Kidney (tissue), 14 donors: Measurements from ENCODE around the gene OR10H3. TPM values are rescaled to one million over a fixed set of nuclear protein-coding genes. Genes with fewer than 3 reads are reported as not detected.

Experiments used
- DNase-seq, 5 donors: peaks; one replicate each; pipeline ENCODE4 v3.0.0-alpha.2; 2013 to 2020
- FAIRE-seq: peaks from 2 replicates; lab custom pipeline; 2012; peaks lifted over from hg19 to GRCh38; lab: Jason Lieb, UNC
- H3K27ac ChIP-seq, 2 donors: one replicate each; pipeline ENCODE4 v1.7.0; 2013; ENCODE audit warnings: low read depth in 2 of 2, low read length in 2 of 2, inconsistent platforms in 1 of 2
- H3K27me3 ChIP-seq: one replicate; pipeline ENCODE4 v1.7.1; 2013; ENCODE audit warnings: low read length, inconsistent platforms; ENCODE audit not compliant: control insufficient read depth, insufficient read depth
- H3K36me3 ChIP-seq, 3 donors: one replicate each; pipeline versions ENCODE4 v1.7.0 to v1.7.1; 2013; ENCODE audit warnings: low read length in 3 of 3, control low read depth in 1 of 3, inconsistent platforms in 1 of 3; ENCODE audit not compliant: insufficient read depth in 3 of 3, control insufficient read depth in 2 of 3
- H3K4me1 ChIP-seq, 3 donors: one replicate each; pipeline versions ENCODE4 v1.7.0 to v1.7.1; 2013; ENCODE audit warnings: low read length in 3 of 3, inconsistent platforms in 1 of 3, low read depth in 1 of 3; ENCODE audit not compliant: control insufficient read depth in 2 of 3, insufficient read depth in 2 of 3
- H3K4me3 ChIP-seq, 3 donors: one replicate each; pipeline versions ENCODE4 v1.7.0 to v1.8.1; 2013; ENCODE audit warnings: low read length in 3 of 3, control low read depth in 1 of 3, inconsistent platforms in 1 of 3
- H3K9ac ChIP-seq, 3 donors: one replicate each; pipeline versions ENCODE4 v1.7.0 to v1.7.1; 2013; ENCODE audit warnings: low read length in 3 of 3, control low read depth in 1 of 3, inconsistent platforms in 1 of 3
- H3K9me3 ChIP-seq, 3 donors: one replicate each; pipeline versions ENCODE4 v1.7.0 to v1.7.1; 2013; ENCODE audit warnings: low read length in 3 of 3, control low read depth in 1 of 3, inconsistent platforms in 1 of 3; ENCODE audit not compliant: control insufficient read depth in 2 of 3, insufficient read depth in 1 of 3
- intact Hi-C: fragments of 100-400 bp; cut with DNase I; formaldehyde crosslinking; loops from one replicate; pipeline ENCODE4 v1.11.1; 2022
- polyA plus RNA-seq: library from polyadenylated mRNA; stranded (reverse); fragments of 350-450 nt; fragmentation: Illumina TruSeq; extraction: RNeasy Lipid Tissue Mini Kit (QIAGEN cat#74804); gene quantifications from one replicate; pipeline ENCODE4 v1.2.3, GENCODE V29; 2014; ENCODE audit warnings: low read depth, low replicate concordance; ENCODE audit not compliant: insufficient read depth
- total RNA-seq: library from RNA; stranded (reverse); fragmentation: NEBNext Ultra II Directional; extraction: Animal tissue kit (Norgen Biotek cat#: 25700); gene quantifications from one replicate; pipeline ENCODE4 v1.2.1, GENCODE V29; 2021
- TF ChIP-seq, protein P1 (sequence below): IDR thresholded peaks from 3 replicates; pipeline ENCODE4 v1.5.1; 2012; ENCODE audit warnings: mild to moderate bottlenecking, moderate library complexity, borderline replicate concordance; ENCODE audit not compliant: insufficient read depth; ENCODE audit errors: extremely low read depth
- donor health status: control.
- donor health status: control.
- donor health status: control.
- donor health status: control.
- donor health status: control.
- donor health status: DM: yes; HTN: yes; CAD: no.
- donor health status: Normal renal cell carcinoma (clear cell type).

The OR10H3 gene
- total and polyA plus RNA-seq, 2 donors from 2014 or later: not detected

DNA sequence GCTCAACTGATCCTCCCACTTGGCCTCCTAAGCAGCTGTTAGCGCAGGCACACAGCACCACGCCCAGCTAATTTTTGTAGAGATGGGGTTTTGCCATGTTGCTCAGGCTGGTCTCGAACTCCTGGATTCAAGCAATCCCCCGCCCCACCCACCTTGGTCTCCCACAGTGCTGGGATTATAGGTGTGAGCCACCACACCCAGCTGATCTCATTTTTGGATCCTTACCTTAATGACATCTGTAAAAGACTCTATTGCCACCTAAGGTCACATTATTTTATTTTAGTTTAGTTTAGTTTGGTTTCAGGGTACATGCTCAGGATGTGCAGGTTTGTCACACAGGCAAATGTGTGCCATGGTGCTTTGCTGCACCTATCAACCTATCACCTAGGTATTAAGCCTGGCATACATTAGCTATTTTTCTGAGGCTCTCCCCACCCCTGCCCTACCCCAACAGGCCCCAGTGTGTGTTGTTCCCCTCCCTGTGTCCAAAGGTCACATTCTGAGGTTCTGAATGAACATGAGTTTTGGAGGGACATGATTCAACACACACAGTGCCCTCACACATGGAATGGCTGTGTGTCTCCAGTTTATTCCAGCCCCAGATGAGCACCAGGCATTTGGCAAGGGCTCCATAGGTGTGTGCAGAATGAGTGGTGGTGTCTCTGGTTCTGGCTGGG is 50.9 kb downstream of the OR10H3 start:
- intact Hi-C loops: no loop called here
- FAIRE-seq (no peak), DNase-seq (no peak)
- Histone ChIP-seq H3K9ac (no peak overlapping the region), H3K36me3 (no peaks in the 10 kb centered on the region), H3K4me1 (no peaks in the 10 kb centered on the region), H3K27me3 (no peaks in the 10 kb centered on the region), H3K4me3 (no peak overlapping the region), H3K27ac (no peak overlapping the region), H3K9me3 (no peaks in the 10 kb centered on the region)
- TF ChIP-seq, protein P1, sequence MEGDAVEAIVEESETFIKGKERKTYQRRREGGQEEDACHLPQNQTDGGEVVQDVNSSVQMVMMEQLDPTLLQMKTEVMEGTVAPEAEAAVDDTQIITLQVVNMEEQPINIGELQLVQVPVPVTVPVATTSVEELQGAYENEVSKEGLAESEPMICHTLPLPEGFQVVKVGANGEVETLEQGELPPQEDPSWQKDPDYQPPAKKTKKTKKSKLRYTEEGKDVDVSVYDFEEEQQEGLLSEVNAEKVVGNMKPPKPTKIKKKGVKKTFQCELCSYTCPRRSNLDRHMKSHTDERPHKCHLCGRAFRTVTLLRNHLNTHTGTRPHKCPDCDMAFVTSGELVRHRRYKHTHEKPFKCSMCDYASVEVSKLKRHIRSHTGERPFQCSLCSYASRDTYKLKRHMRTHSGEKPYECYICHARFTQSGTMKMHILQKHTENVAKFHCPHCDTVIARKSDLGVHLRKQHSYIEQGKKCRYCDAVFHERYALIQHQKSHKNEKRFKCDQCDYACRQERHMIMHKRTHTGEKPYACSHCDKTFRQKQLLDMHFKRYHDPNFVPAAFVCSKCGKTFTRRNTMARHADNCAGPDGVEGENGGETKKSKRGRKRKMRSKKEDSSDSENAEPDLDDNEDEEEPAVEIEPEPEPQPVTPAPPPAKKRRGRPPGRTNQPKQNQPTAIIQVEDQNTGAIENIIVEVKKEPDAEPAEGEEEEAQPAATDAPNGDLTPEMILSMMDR: no peak

DNA sequence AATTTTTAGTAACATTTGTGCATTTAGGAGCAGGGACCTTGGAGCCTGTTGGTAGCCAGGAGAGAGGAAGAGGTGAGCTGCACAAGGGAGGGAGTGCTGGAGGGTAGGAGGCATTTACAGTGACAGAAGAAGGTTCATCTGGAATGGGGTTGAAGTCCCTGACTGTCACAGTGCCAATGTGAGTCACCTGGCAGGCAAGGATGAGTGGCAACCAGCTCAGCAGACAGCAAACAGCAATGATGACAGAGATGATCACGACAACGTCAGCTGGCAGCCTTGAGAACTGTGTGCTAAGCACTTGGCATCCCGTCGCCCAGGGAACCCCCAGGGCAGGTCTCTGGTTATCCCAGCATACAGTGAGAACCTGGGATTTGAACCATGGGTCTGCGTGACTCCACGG is 52.3 kb downstream of the OR10H3 start:
- Histone ChIP-seq H3K4me1 (no peaks in the 10 kb centered on the region), H3K9ac (no peak overlapping the region), H3K9me3 (no peaks in the 10 kb centered on the region), H3K4me3 (no peak overlapping the region), H3K27me3 (no peaks in the 10 kb centered on the region), H3K27ac (no peak overlapping the region), H3K36me3 (no peaks in the 10 kb centered on the region)
- no peak for FAIRE-seq
- TF ChIP-seq, protein P1: no peak
- intact Hi-C loops: no loop called here
- no peak for DNase-seq

Other genes starting within 250 kb of the OR10H3 start
- 0.09 TPM for gene CYP4F22, start 229.5 kb upstream of the OR10H3 start, total RNA-seq
- gene CYP4F22, start 229.5 kb upstream of the OR10H3 start, polyA plus RNA-seq: not detected
- gene CYP4F8, start 122.8 kb upstream of the OR10H3 start, total RNA-seq: not detected
- not detected for gene CYP4F8, start 122.8 kb upstream of the OR10H3 start, polyA plus RNA-seq
- 2.2 TPM for gene CYP4F3, start 97.1 kb upstream of the OR10H3 start, total RNA-seq
- 17.9 TPM for gene CYP4F3, start 97.1 kb upstream of the OR10H3 start, polyA plus RNA-seq
- 4.4 TPM for gene CYP4F12, start 64.9 kb upstream of the OR10H3 start, total RNA-seq
- 10.2 TPM for gene CYP4F12, start 64.9 kb upstream of the OR10H3 start, polyA plus RNA-seq
- not detected for gene OR10H2, start 10.0 kb upstream of the OR10H3 start, total RNA-seq
- not detected for gene OR10H2, start 10.0 kb upstream of the OR10H3 start, polyA plus RNA-seq
- not detected for gene OR10H5, start 49.7 kb downstream of the OR10H3 start, total RNA-seq
- gene OR10H5, start 49.7 kb downstream of the OR10H3 start, polyA plus RNA-seq: not detected
- gene OR10H1, start 77.7 kb downstream of the OR10H3 start, total RNA-seq: 0.09 TPM
- gene OR10H1, start 77.7 kb downstream of the OR10H3 start, polyA plus RNA-seq: not detected
- 0.31 TPM for gene CYP4F2, start 160.1 kb downstream of the OR10H3 start, total RNA-seq
- gene CYP4F2, start 160.1 kb downstream of the OR10H3 start, polyA plus RNA-seq: 16.8 TPM
- 2.1 TPM for gene CYP4F11, start 196.5 kb downstream of the OR10H3 start, total RNA-seq
- gene CYP4F11, start 196.5 kb downstream of the OR10H3 start, polyA plus RNA-seq: 7.2 TPM
- not detected for gene OR10H4, start 211.0 kb downstream of the OR10H3 start, total RNA-seq
- gene OR10H4, start 211.0 kb downstream of the OR10H3 start, polyA plus RNA-seq: not detected